SU-DHL-6 (cell line): ENCODE results near the gene LIN28B.

Experiments
- CTCF ChIP-seq: fragments of 200-600 bp; sonication (generic); IDR thresholded peaks from one replicate; pipeline ENCODE4 v1.5.1; 2017; ENCODE audit warnings: antibody characterized with exemption, mild to moderate bottlenecking, low read length, moderate library complexity; ENCODE audit not compliant: insufficient read depth, poor library complexity, severe bottlenecking
- EZH2phosphoT487 ChIP-seq: fragments of 200-600 bp; sonication (generic), shearing (Covaris generic); conservative IDR thresholded peaks from 2 replicates; pipeline ENCODE4 v1.6.1; 2018; ENCODE audit warnings: mild to moderate bottlenecking, antibody characterized with exemption, low read length, moderate library complexity, mixed read lengths

- no peak for TF ChIP-seq CTCF
- no peak for TF ChIP-seq EZH2phosphoT487
Measured at GRCh38 chr6:105024803-105025202, 67.9 kb downstream of the LIN28B start.
